Stimulated activated CD4-positive, alpha-beta T cell treated with anti-CD3 and anti-CD28 coated beads, Interleukin-4, amount 100 ng/mL, for 48 hours (primary cell): Measurements from ENCODE around the gene SLC5A10.

Source experiments
- DNase-seq, 2 donors: peaks; one replicate each; pipeline ENCODE4 v3.0.0-alpha.2; 2020; ENCODE audit warnings: low read depth in 2 of 2

The SLC5A10 gene

DNA sequence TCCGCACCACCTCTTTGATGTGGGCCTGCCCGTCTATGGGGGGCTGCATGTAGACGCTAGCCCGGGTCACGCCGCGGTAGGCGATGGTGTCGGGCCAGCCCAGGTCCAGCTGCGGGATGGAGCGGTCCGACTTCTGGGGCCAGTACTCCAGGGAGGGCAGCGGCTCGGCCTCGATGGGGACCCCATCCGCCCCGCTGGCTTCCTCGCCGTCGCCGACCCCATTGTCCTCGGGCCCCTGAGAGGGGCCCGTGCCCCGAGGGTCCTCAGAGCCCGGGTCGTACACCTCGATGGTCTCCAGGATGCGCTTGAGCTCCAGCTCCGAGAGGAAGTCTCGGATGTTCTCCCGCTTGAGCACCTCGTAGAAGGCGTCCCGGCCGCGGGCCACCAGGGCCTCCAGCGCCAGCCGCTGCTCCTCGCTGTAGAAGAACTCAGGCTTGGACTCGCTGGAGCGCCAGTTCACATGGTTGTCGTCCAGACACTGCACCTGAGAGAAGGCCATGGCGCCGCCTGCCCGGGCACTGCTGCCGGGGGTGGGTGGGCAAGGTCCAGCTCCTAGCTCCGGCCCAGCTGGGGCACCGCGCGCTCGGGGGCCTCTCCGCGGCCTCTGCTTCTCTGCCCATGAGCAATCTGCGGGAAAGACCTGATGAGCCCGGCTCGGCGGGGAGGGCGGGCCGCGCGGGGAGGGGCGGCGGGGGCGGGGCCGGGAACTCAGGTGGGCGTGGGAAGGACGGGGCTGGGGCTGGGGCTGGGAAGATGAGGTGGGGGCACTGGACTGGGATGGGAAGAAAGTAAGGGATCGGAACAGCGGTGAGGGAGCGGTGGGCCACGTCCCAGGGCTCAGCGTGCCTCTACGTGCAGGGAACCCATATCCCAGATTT lies 51.8 kb downstream of the SLC5A10 start:
- DNase-seq, result peak; percentile 41 to 49

DNA sequence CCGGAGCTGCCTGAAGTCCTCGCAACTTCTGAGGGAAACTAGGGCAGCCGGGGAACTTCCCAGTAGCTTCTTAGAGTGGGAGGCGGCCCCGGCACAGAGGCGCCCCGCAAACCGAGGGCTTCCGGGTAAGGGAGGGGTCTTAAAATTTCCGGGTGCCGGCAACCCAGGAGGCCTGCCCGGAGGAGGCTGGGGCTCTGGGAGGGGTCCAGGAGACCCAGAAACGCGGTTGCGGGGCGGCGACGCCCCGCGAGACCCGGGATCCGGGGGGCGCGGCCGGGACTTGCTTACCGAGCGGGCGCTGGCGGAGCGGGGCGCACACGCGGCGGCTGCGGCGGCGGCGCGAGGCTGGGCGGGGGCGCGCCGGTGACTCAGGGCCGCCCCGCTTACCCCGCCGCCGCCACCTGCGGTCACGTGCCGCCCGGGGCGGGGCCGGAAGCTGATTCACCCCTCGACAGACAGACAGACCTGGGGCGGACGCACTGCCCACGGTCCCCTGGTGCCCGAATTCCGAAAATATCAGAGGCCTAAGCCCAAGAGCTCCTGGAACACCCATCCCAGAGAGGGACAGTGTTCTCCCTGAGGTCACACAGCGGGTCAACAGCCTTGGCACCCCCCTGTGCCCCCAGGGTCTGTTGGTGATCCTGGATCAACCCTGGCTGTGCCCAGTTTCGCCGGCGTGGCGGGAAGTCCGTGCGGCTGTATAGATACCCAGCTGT lies 52.6 kb downstream of the SLC5A10 start, which contains the start of gene FAM83G:
Gene FAM83G (minus strand): TSS at position 344 of the 716 bp plus-strand sequence. CDS start 723 bp downstream, outside the sequence.
- DNase-seq, result peak; percentile 82 to 89

DNA sequence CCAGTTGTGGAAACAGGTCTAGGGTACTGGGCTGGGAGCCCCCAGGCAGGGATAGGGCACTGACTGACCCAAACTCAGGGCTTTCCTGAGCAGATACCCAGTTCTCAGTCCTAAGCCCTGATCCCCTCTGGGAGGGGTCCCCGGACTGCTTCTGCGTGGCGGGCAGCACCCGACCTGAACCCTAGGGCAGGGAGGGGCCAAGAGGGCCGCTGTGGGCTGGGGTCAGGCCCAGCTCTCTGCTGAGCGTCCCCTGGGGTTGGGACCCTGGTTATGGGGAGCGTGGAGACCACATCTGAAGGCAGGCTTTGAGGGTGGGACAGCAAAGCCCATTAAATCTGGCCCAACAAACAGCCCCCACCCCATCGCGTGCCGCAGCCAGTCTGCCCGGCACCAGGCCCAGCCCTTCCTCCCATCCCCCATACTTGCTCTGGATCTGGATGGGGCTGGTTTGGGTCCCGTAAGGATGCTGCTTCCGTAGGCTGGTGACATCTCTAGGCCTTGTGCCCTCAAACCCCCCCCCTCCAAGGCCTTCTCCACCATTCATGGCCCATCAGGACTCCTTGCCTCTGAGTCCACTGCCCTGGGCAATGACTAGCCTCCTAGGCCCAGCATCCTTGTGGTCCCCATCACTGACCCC lies 53.3 kb downstream of the SLC5A10 start:
- no peak for DNase-seq

DNA sequence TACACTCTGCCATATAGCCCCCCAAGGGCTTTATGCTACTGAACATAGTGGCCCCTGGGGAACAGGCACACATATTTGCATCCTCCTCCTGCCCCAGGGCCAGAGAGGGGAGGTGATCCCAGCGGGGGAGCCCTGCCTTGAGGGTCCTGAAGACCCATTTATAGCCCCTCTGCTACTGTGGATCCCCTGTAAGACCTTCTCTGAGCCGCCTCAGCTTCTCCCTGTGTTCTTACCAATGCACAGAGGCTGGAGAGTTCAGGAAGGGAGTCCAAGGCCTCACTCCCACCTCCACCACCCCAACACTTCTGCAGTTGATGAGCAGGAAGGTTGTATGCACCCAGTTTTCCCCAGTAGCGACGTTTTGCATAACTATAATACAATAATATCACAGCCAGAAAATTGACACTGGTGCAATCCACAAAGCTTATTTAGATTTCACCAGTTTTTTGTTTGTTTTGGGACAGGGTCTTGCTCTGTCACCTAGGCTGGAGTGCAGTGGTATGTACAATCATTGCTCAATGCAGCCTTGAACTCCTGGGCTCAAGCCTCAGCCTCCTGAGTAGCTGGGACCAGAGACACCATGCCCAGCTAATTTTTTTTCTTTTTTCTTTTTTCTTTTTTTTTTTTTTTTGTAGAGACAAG lies 53.9 kb downstream of the SLC5A10 start:
- DNase-seq, result no peak

DNA sequence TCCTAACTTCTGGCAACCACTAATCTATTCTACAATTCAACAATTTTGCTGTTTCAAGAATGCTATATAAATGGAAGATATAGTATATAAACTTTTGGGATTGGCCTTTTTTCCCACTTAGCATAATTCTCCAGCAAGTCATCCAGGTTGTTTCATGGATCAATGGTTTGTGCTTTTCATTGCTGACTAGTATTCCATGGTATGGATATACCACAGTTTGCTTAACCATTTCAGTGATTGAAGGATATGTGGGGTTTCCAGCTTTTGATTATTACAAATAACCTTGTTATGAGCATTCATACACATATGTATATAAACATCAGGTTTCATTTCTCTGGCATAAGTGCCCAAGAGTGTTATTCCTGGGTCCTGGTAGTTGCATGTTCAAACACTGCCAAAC lies 54.7 kb downstream of the SLC5A10 start:
- no peak for DNase-seq

DNA sequence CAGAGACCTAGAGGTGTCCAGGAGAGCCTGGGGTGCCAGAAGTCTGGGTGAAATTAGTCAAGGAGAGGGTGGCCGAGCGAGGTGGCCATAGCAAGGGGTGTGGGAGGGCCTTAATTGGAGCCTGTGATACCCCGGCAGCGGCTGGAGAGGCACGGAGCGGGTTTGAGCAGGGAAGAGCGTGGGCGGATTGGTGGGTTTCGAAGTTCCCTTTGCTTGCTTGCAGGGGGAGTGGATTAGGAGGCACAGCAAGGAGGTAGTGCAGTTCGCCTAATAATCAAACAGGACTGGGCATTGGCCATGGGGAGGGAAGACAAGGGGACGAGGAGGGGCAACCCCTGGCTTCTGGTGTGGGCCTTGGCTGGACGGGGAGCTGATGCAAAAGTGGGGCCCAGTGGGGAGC lies 58.0 kb downstream of the SLC5A10 start:
- DNase-seq, result no peak

DNA sequence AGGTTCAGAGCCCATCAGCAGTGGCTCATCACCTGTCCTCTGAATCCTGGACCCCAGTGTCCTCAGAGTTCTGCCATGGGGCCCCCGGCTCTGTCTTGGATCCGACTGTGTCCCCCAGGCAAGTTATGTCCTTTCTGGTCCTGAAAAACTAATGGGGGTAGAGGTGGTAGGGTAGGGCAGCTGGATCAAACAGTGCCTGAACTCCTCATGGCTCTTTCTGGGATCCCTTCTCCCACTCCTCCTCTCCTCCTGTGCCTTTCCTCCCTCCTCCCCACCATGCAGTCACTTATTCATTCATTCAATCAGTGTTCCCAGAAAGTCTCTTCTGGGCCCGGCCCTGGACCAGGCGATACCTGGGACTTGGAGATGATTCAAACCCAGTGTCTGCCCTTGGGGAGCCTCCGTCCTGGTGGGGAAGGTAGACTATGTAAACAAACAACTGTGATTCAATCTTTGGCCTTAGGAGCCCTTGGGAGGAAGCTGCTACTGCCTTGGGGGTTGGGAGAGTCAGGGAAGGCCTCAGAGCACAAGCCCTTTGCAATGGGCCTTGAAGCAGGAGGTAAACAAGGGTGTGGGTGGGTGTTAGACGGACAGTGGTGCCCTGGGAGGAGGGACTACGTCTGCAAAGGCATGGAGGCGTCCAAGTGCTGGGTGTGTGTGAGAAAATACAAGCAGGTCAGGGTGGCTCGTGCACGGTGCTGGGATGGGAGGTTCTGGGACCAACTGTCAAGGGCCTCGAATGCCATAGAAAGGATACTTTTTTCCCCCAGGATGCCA lies 59.0 kb downstream of the SLC5A10 start:
- DNase-seq, result no peak

DNA sequence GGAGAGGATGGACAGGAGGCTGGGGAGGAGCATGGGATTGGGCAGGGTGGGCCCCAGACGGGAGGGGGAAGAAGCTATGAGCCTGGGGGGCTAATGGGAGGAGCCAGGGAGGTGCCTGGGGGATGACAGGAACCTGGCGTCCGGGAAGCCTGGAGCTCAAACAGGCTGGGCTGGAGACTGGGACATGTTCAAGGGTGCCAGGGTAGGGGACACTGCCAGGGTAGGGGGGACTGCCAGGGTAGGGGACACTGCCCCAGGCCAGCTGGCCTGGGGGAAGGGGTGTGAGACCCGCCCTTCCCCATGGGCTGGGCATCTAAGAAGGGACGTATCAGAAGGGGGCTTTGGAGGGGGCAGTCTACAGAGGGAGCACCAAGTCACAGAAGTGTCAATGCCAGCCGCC lies 59.6 kb downstream of the SLC5A10 start:
- DNase-seq, result no peak

DNA sequence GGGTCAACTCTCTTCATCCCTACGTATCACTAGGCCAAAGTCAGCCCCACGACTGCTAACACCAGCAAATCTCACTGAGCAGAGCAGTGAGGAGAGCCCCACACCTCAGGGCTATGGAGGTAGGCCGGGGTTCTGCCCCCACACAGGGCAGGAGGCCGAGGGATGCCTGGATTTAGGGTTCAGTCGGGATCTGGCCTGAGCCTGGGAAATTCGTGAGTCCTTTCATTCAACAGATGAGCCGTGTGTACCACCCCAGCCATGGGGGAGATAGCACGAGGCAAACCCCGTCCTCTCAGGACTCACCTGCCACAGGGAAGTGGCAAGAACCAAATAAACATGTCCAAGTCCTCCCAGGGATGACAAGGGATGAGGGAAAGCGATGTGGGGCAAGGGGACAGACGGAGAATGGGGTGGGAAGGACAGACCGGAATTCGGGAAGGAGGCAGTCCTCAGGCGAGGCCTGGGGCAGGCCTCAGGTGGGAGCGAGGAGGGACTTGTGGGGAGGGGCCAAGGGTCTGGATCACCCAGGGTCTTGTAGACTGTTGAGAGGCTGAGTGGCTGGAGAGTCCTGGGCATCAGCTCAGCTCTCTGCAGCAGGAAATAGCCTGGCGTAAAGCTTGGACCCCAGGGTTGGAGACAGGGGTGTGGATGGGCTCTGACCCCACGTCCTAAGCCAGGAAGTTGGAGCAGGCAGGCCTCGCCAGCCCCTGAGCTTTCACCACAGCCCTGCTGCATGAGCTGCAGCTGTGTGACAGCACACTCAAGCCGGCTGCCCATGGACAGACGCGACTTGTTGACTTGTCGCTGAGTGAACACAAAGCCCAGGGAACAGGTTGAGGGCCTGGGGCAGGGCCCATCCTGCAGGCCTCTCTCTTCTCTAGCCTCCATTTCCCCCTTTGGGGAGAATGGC lies 60.5 kb downstream of the SLC5A10 start:
- no peak for DNase-seq

DNA sequence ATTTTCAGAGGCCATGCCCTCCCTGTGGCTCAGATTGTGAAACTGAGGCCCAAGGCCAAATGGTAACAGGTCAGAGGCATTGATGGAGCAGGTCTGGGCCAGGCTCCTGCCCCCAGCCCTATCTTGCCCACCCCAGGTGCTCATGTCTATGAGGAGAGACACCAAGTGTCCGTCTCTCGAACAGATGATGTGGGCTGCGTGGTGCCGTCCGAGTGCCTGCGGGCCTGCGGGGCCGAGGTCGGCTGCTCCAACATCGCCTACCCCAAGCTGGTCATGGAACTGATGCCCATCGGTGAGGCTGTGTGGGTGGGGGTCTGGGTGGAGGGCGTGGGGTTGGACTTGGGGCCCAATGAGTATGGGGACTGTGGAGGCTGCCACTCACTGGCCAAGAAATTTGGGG lies 61.3 kb downstream of the SLC5A10 start:
- no peak for DNase-seq

DNA sequence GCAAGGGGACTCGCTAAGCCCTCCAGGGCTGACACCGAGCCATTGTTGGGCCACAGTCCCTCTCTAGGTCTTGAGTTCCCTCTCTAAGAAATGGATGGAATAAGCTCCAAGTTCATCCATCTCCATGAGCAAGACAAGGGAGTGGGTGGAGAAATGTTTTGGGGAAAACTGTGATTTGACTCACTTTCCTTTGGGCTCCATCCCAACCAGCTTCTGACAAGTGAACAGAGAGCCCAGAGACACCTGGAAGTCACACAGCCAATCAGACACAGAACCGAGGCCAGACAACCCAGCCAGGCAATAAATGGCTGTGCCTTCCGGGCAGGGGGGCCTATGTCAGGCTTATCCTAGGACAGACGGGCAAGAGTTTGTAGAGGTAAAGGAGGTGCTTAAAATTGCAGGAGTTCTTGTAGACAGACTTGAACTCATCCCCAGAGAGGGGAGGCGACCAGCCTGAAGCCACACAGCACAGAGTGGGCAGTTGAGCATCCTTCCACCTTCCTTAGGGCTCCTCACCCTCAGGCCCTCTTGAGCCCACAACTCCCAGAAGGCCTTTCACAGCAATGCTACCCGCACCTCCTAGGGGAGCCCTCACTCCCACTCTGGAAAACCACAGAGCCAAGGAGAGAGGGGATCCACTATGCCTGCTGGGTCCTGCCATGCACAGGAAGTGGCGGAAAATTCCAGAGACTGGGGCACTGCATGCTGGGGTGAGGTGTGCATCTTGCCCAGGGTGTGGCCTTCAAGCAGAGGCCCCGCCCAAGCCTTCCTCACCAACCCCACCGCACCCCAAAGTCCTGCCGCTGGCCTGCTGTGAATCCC lies 62.1 kb downstream of the SLC5A10 start:
- DNase-seq, result no peak

DNA sequence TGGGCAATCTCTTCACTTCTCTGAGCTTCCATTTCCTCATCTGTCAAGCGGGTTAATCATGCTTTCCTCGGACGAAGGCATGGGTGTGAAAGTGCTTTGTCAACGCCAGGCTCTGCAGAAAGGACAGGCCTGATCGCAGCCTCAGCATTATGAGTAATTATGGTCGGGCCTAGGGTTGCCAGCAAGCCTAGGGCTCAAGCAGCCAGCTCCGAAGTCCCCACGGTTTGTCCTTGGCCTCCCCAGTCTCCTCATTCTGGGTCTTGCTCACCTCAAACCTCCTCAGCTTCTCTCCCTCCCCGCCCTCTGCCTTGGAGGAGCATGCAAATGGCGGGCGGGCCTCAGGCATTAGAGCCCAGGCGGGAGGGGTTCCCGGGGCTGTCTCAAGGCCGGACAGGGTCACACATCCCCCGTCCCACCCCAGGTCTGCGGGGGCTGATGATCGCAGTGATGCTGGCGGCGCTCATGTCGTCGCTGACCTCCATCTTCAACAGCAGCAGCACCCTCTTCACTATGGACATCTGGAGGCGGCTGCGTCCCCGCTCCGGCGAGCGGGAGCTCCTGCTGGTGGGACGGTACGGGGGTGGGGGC lies 62.8 kb downstream of the SLC5A10 start:
- no peak for DNase-seq

DNA sequence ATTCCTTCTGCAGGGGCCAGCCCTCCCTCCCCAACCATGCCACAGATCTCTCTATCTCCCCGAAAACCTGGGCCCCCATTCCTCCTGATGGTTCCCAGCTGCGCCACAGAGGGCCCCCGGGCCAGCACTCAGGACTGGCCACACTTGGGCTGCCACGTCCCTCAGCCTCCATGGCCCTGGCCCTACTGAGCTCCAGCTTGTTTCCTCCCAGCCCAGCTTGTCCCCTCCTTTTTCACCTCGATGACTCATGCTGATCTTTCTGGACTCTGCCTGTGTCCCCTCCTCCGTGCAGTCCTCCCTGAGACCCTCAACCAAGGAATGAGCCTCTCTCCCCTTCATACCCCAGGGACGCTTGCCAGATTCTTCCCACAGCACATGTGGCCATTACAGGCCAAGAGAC lies 63.5 kb downstream of the SLC5A10 start:
- DNase-seq, result no peak

DNA sequence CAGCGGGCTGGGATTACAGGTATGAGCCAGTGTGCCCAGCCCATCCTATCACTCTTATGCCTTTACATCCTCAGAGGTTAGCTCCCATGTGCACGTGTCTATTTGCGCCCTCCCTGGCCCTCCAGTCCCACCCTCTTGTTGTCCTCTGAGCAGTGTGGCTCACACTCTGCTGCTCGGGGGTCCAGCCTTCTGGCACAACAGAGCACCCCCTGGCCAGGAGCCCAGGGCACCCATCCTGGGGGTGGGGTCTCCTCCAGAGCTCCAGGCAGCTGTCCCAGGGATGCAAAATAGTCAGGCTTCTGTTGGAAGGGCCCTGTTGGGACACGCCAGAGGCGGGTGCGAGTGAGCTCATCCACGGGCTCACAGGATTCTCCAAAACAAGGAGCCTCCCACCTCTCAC lies 64.3 kb downstream of the SLC5A10 start:
- DNase-seq, result no peak

DNA sequence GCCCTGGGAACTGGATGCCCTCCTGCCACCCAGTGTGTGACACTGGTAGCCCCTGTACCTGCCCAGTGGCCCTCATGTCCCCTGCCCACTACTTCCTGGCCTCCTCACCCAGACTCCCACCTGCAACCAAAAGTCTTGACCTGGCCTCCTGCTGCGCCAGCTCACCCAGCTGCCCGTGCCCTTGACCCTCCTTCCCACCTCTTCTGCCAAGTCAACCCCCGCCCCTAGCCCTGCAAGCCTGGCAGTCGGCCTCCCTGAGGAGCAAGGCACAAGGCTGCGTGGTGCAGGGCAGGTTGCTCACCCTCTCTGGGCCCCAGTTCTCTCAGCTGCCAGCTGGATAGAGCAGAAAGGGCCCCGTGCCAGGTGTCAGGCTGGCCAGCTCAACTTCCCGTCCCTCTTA lies 64.9 kb downstream of the SLC5A10 start:
- DNase-seq, result no peak

DNA sequence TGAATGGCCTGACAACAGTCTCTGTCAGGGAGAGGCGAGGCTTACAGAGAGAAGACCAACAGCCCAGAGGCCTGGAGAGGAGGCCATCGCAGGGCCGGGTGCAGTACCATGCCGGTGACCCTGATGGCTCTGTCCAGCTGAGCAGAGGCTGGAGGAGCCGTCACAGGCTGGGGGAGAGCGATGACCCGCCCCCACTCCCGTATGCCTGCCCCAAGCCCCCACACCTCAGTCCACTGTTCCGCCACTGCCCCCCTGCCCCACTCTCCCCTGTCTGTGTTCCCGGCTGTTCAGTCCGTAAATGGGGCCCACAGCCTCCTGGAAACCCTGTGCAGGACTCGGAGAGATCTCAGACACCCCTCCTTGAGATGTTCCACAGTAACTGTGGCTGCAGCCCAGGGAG lies 65.4 kb downstream of the SLC5A10 start:
- no peak for DNase-seq

DNA sequence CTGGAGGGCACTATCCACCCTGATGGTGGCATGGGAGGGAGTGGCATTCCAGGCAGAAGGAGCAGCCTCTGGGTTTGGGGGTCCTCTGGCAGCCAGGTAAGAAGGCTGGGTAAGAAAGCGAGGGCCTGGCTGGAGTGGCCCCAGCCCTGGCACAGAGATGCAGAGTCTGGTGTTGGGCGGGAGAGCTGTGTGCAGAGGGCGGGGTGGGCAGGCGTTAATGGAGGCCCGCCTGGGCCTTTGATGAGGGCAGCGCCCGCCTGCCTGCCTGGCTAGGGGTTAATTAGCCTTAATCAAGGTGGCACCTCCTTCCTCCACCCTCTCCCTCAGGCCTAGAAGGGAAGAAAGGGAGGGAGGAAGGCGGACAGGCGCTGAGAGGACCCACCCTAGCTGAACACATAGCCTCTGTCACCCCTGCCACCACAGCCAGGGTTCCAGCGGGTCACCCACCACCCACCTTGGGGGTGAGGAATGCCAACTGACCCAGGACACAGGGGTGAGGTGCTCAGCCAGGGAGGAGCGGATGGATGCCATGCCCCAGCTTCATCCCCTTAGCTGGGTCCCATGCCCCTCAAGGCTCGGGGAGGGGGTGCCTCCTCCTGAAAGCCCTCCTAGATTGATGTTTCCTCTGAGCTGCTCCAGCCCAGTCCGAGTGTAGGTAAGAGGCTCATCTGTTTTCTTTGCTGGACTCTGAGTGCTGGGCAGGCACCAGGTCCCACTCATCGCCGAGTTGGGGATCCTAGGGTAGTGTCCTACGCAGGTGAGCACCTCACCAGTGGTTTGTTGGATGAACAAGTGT lies 66.0 kb downstream of the SLC5A10 start:
- no peak for DNase-seq

DNA sequence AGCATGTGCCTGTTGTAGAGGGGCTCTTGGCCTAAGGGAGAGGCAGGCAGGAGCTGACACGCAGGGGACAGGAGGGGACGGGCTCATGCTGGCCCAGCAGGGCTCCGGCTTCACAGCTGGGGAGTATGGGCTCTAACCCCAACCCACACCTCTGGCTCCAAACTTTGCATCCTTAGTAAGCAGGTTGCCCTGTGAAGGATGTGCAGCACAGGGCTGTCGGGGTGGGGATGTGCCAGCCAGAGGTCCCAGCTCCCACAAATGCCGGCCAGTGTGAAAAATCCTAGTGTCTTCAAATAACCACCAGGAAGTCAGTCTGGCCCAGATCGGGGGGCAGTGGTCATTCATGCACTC lies 66.6 kb downstream of the SLC5A10 start:
- DNase-seq, result no peak
